ENCODE data around the gene BCAT1.
A peak's percentile ranks its signal among the peaks of the same experiment; 100 is the strongest.

BCAT1 gene, protein sequence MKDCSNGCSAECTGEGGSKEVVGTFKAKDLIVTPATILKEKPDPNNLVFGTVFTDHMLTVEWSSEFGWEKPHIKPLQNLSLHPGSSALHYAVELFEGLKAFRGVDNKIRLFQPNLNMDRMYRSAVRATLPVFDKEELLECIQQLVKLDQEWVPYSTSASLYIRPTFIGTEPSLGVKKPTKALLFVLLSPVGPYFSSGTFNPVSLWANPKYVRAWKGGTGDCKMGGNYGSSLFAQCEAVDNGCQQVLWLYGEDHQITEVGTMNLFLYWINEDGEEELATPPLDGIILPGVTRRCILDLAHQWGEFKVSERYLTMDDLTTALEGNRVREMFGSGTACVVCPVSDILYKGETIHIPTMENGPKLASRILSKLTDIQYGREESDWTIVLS

DNA sequence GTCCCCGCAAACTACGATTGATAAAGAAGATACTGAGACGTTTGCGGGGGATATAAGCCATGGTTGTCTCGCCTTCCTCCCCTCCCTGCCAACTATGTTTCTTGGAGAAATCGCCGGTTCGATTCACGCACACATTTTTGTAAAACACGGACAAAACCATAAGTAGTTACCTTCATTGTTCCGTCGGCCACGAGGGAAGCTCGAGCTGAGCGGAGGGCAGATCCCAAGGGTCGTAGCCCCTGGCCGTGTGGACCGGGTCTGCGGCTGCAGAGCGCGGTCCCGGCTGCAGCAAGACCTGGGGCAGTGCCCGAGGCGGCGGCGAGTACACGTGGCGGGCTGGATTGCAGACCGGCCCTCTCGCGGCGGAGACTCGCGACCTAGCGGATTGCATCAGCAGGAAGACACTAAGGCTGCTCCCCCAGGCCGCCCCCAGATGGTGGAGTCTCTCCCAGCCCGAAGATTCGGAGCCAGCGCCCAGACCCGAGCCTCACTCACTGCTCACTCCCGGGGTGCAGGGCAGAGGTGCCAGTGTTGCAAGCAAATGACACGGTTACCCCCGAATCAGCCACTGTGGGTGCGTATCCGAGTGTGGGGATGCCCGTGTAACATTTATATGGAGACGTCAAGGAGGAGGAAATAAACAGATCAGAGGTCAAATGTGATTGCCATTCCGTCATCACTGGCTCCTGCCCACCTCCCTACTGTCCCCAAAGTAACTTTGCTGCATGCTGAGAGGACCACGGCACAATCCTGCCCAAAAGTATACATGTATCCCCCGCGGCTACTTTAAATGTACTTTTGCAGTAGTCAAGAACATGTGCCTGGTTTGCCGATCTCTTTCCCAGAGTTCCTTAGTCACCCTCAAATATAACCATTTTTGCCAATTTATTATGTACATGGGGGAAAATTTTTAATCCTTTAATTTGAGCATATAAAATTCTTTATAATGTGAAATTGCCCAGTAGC is at the start of gene BCAT1:
BCAT1 (minus strand) TSS at position 345 of the 966 bp plus-strand sequence; CDS start at position 176, 169 bp downstream.
- no peaks in the 10 kb centered on the region for H3K4me1 ChIP-seq (ENCODE audit: control insufficient read depth, insufficient read depth, low read length)
- H3K9ac ChIP-seq (ENCODE audit: low read depth, low read length): peak within 1 kb of the TSS; percentile 96

DNA sequence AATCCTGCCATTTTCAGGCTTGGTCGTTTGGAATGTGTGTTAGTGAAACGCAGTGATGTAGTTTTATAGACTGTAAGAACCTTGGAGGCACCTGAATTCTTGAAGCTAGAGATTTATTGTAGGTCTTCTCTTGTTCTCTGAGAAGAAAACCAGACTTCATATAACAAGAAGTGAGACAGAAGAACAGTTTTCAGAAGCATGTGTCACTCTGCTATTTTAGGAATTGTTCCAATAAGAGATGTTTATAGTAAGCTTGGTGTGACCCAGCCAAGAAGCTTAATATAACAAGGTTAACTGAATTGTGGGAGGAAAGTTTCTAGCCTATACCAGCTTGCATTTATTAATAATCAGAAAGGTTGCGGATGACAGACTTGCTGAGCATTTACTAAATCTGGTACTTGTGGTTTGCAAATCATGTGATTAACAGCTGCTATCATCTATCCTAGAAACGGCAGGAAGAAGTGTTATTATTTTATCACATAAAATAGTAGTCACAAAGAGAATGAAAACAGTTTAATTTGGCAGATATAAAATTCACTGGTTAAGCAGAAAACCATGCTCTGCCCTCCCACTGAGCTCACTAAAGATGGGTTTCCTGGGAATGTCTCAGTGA is 49.2 kb upstream of the BCAT1 start:
- Histone ChIP-seq H3K4me3 (ENCODE audit: low read depth, low read length) (no peak overlapping the region), H3K9ac (ENCODE audit: low read depth, low read length) (no peak overlapping the region), H3K9me3 (ENCODE audit: control insufficient read depth, insufficient read depth, low read length) (no peaks in the 10 kb centered on the region), H3K4me1 (ENCODE audit: control insufficient read depth, insufficient read depth, low read length) (no peaks in the 10 kb centered on the region), H3K27me3 (ENCODE audit: control insufficient read depth, insufficient read depth, low read length) (no peaks in the 10 kb centered on the region), H3K36me3 (ENCODE audit: control insufficient read depth, insufficient read depth, low read length) (no peaks in the 10 kb centered on the region)

More for the DNA sequence above, at the start of gene BCAT1:
- Histone ChIP-seq H3K4me3 (ENCODE audit: low read depth, low read length) (peak within 1 kb of the TSS; percentile 77), H3K27me3 (ENCODE audit: control insufficient read depth, insufficient read depth, low read length) (no peaks in the 10 kb centered on the region), H3K9me3 (ENCODE audit: control insufficient read depth, insufficient read depth, low read length) (no peaks in the 10 kb centered on the region), H3K36me3 (ENCODE audit: control insufficient read depth, insufficient read depth, low read length) (no peaks in the 10 kb centered on the region)

DNA sequence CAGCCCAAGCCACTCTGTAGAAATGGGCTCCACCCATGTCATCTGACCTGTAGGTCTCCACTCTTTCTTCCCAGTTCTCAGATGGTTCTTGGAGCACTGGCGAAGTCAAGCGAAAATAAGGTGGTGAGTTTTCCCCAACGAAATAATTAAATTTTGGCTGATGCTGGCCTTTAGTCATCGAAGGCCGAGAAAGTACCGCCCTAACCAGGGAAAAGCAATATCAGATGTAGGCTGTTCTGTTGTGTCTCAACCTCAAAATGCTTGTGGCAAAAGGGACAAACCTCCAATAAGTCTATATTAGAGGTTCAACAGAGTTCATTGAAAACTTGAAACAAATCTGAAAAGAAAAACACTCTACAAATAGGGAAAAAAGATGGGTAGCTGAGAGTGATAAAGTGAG is 48.6 kb upstream of the BCAT1 start:
- Histone ChIP-seq H3K9ac (ENCODE audit: low read depth, low read length) (no peak overlapping the region), H3K36me3 (ENCODE audit: control insufficient read depth, insufficient read depth, low read length) (no peaks in the 10 kb centered on the region), H3K27me3 (ENCODE audit: control insufficient read depth, insufficient read depth, low read length) (no peaks in the 10 kb centered on the region), H3K4me1 (ENCODE audit: control insufficient read depth, insufficient read depth, low read length) (no peaks in the 10 kb centered on the region), H3K9me3 (ENCODE audit: control insufficient read depth, insufficient read depth, low read length) (no peaks in the 10 kb centered on the region), H3K4me3 (ENCODE audit: low read depth, low read length) (no peak overlapping the region)

DNA sequence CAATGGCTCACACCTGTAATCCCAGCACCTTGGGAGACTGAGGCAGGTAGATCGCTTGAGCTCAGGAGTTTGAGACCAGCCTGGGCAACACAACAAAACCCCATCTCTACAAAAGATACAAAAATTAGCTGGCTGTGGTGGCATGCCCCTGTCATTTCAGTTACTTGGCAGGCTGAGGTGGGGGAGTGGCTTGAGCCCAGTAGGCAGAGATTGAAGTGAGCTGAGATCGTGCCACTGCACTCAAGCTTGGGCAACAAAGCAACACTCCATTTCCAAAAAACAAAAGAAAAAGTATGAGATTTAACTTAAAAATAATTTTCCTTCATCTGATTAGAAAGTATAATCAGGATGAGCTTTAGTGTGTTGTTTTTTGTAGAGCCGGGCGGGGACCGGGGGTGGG is 47.9 kb upstream of the BCAT1 start:
- Histone ChIP-seq H3K9ac (ENCODE audit: low read depth, low read length) (no peak overlapping the region), H3K4me1 (ENCODE audit: control insufficient read depth, insufficient read depth, low read length) (no peaks in the 10 kb centered on the region)

DNA sequence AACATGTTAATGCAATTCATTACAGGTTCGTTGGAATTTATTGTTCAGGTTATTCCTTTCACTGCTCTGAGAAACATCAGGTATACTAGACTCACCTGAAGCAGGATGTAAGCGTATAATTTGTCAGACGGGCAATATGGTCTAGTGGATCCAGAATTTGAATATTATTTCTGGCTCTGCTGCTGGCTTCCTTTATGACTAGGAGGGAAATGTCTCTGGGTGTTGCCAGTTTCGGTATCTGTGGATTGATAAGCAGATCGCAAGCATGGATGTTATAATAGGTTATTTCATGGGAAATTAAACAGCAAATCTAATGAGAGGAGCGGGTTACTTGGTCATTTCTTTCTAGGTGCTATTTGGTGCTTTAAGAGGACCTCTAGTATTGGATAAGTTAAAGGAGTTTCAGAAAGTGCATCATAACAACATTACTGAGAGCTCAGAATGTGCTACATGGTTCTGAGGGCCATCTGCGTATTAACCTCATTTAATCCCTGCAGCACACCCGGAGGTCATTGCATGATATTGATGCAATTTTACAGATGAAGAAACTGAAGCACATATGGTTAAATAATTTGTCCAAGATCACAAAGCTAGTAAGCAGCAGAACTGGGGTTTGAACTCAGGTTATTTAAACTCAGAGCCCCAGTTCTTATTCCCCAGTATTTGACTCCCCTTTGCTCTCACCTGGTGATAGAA is 47.3 kb upstream of the BCAT1 start:
- Histone ChIP-seq H3K9me3 (ENCODE audit: control insufficient read depth, insufficient read depth, low read length) (no peaks in the 10 kb centered on the region), H3K9ac (ENCODE audit: low read depth, low read length) (no peak overlapping the region), H3K4me3 (ENCODE audit: low read depth, low read length) (no peak overlapping the region), H3K4me1 (ENCODE audit: control insufficient read depth, insufficient read depth, low read length) (no peaks in the 10 kb centered on the region), H3K27me3 (ENCODE audit: control insufficient read depth, insufficient read depth, low read length) (no peaks in the 10 kb centered on the region), H3K36me3 (ENCODE audit: control insufficient read depth, insufficient read depth, low read length) (no peaks in the 10 kb centered on the region)

More for the DNA sequence above, 47.9 kb upstream of the BCAT1 start:
- Histone ChIP-seq H3K27me3 (ENCODE audit: control insufficient read depth, insufficient read depth, low read length) (no peaks in the 10 kb centered on the region), H3K36me3 (ENCODE audit: control insufficient read depth, insufficient read depth, low read length) (no peaks in the 10 kb centered on the region), H3K4me3 (ENCODE audit: low read depth, low read length) (no peak overlapping the region), H3K9me3 (ENCODE audit: control insufficient read depth, insufficient read depth, low read length) (no peaks in the 10 kb centered on the region)

DNA sequence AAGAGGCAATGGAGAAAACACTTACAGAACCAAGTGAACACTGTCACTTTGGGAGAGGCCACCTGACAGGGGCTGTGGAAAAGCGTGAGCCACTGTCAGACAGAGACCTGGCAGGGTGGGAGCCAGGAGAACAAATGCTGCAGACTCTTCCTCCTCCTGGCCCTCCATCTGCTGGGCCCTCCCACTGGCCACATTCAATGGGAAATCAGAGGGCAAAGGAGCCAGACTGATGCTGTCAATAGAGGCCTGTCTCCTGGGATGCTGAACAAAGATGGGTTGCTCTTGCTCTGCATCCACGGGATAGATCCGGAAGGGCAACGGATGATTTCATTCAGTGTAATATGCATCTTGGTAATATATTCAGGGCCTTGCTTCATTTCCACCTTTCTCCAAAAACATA is 44.9 kb upstream of the BCAT1 start:
- no peaks in the 10 kb centered on the region for H3K4me1 ChIP-seq (ENCODE audit: control insufficient read depth, insufficient read depth, low read length)
- H3K9ac ChIP-seq (ENCODE audit: low read depth, low read length): no peak overlapping the region
- no peak overlapping the region for H3K4me3 ChIP-seq (ENCODE audit: low read depth, low read length)

DNA sequence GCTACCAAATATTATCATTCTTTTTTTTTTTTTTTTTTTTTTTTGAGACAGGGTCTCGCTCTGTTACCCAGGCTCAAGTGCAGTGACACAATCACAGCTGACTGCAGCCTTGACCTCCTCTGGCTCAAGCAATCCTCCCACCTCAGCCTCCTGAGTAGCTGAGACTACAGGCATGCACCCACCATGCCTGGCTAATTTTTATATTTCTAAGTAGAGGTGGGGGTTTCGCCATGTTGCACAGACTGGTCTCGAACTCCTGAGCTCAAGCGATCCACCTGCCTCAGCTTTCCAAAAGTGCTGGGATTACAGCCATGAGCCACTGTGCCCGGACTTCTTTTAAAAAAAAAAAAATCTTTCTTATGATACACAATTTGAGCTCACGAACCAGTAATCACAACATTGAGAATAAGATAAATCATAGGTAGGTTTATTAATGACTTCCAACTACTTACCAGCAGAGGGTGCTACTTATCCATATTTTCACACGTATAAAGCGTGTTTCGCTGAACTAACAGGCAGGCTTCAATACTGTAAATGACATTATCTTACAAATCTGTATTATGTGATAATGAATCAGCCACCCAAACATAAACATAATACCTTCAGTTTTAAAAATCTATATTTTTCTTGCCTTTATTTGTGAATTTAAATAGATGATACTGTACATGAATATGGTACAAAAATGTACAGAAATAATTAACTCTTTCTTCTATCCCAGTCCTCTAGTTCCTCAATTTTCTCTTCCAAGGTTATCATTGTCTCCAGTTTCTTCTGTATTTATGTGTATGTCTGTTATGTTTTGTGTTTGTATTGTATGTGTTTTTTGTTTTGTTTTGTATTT is 42.5 kb upstream of the BCAT1 start:
- H3K9ac ChIP-seq (ENCODE audit: low read depth, low read length): no peak overlapping the region

More for the DNA sequence above, 44.9 kb upstream of the BCAT1 start:
- H3K9me3 ChIP-seq (ENCODE audit: control insufficient read depth, insufficient read depth, low read length): no peaks in the 10 kb centered on the region
- H3K27me3 ChIP-seq (ENCODE audit: control insufficient read depth, insufficient read depth, low read length): no peaks in the 10 kb centered on the region
- no peaks in the 10 kb centered on the region for H3K36me3 ChIP-seq (ENCODE audit: control insufficient read depth, insufficient read depth, low read length)

DNA sequence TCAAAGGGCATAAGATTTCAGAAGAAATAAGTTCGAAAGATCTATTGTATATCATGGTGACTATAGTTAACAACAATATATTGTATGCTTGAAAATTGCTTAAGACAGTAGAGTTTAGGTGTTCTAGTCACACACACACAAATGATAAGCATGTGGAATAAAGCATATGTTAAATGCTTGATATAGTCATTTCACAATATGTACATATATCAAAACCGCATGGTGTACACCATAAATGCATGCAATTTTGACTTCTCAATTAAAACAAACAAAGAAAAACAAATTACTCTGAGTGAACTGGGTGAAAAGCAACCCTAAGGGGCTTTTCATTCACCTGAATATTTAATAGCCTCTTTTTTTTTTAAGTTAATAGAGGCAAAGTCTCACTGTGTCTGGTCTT is 40.3 kb upstream of the BCAT1 start:
- Histone ChIP-seq H3K4me1 (ENCODE audit: control insufficient read depth, insufficient read depth, low read length) (no peaks in the 10 kb centered on the region), H3K36me3 (ENCODE audit: control insufficient read depth, insufficient read depth, low read length) (no peaks in the 10 kb centered on the region), H3K27me3 (ENCODE audit: control insufficient read depth, insufficient read depth, low read length) (no peaks in the 10 kb centered on the region), H3K4me3 (ENCODE audit: low read depth, low read length) (no peak overlapping the region), H3K9ac (ENCODE audit: low read depth, low read length) (no peak overlapping the region), H3K9me3 (ENCODE audit: control insufficient read depth, insufficient read depth, low read length) (no peaks in the 10 kb centered on the region)

More for the DNA sequence above, 42.5 kb upstream of the BCAT1 start:
- H3K9me3 ChIP-seq (ENCODE audit: control insufficient read depth, insufficient read depth, low read length): no peaks in the 10 kb centered on the region
- H3K36me3 ChIP-seq (ENCODE audit: control insufficient read depth, insufficient read depth, low read length): no peaks in the 10 kb centered on the region
- no peaks in the 10 kb centered on the region for H3K4me1 ChIP-seq (ENCODE audit: control insufficient read depth, insufficient read depth, low read length)
- no peaks in the 10 kb centered on the region for H3K27me3 ChIP-seq (ENCODE audit: control insufficient read depth, insufficient read depth, low read length)
- no peak overlapping the region for H3K4me3 ChIP-seq (ENCODE audit: low read depth, low read length)

DNA sequence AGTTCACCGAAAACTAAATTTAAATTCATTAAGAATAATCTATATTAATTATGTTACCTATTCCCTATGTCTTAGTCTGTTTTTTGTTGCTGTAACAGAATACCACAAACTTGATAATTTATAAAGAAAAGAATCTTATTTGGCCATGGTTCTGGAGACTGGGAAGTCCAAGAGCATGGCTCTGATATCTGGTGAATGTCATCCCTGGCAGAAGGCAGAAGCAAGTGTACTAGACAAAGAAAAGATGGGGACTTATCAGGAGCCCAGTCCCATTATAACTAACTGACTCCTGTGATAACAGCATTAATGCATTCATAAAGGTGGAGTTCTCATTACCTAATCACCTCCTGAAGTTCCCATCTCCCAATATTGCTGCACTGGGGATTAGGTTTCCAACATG is 33.3 kb upstream of the BCAT1 start:
- Histone ChIP-seq H3K36me3 (ENCODE audit: control insufficient read depth, insufficient read depth, low read length) (no peaks in the 10 kb centered on the region), H3K27me3 (ENCODE audit: control insufficient read depth, insufficient read depth, low read length) (no peaks in the 10 kb centered on the region), H3K9ac (ENCODE audit: low read depth, low read length) (no peak overlapping the region), H3K9me3 (ENCODE audit: control insufficient read depth, insufficient read depth, low read length) (no peaks in the 10 kb centered on the region), H3K4me3 (ENCODE audit: low read depth, low read length) (no peak overlapping the region), H3K4me1 (ENCODE audit: control insufficient read depth, insufficient read depth, low read length) (no peaks in the 10 kb centered on the region)

DNA sequence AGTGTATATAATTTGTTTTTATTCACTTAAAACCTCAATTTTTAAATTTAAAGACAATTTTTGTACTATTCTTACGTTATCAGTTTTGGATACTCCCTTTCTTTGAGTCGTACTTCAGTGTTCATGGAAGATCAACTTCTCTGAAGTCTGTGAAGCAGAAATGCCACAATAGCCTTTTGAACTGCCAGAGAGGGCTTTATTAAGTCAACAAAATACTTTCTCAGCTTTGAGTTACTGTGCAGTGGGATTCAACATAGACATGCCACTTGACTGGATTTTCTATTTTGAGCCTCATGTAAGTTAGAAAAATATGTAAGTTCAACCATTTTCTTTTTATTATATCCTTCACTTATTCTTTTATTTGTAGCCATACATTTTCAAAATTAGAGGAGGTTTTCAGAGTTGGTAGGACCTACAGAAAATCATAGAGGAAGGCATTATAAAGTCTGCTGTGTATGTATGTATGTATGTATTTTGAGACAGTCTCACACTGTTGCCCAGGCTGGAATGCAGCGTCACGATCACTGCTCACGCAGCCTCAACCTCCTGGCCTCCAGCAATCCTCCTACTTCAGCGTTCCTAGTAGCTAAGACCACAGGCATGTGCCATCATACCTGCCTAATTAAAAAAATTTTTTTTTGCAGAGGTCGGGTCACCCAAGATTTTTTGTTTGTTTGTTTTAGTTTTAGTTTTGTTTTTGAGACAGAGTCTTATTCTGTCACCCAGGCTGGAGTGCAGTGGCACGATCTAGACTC is 31.3 kb upstream of the BCAT1 start:
- H3K27me3 ChIP-seq (ENCODE audit: control insufficient read depth, insufficient read depth, low read length): no peaks in the 10 kb centered on the region
- no peaks in the 10 kb centered on the region for H3K36me3 ChIP-seq (ENCODE audit: control insufficient read depth, insufficient read depth, low read length)
- H3K4me3 ChIP-seq (ENCODE audit: low read depth, low read length): no peak overlapping the region
- no peak overlapping the region for H3K9ac ChIP-seq (ENCODE audit: low read depth, low read length)
- H3K4me1 ChIP-seq (ENCODE audit: control insufficient read depth, insufficient read depth, low read length): no peaks in the 10 kb centered on the region
- H3K9me3 ChIP-seq (ENCODE audit: control insufficient read depth, insufficient read depth, low read length): no peaks in the 10 kb centered on the region

Data from iPS-15b (cell line).